HepG2 (cell line): ENCODE results near the gene C3orf22. TPM values are rescaled to one million over a fixed set of nuclear protein-coding genes. Genes with fewer than 3 reads are reported as not detected.

Source experiments
- ATAC-seq: fragments of 200-7000 bp; cut with Tn5 transposase; 3 replicates; pipeline ENCODE4 v1.9.1; 2020; ENCODE audit warnings: mild to moderate bottlenecking, moderate library complexity
- BruUV-seq: library from RNA; stranded (reverse); fragments of 400-500 nt; replicated peaks from 2 replicates; lab custom pipeline; 2021; lab: Mats Ljungman, UMichigan
- CTCF ChIA-PET: fragments of 300-600 bp; formaldehyde crosslinking; extraction: SDS; loops from one replicate; lab custom pipeline; 2021; ENCODE audit warnings: low total read pairs, inconsistent platforms, low intra/inter-chr PET ratio; lab: Yijun Ruan, JAX
- POLR2A ChIA-PET: fragments of 350-600 bp; sonication (Branson Sonifier 250); formaldehyde crosslinking; loops from one replicate; lab custom pipeline; 2020; ENCODE audit warnings: antibody characterized with exemption, inconsistent platforms; lab: Yijun Ruan, JAX
- DNase-seq: peaks from one replicate; pipeline ENCODE4 v3.0.0-alpha.2; 2015; ENCODE audit warnings: low spot score
- FAIRE-seq: peaks from 3 replicates; lab custom pipeline; 2011; peaks lifted over from hg19 to GRCh38; lab: Jason Lieb, UNC
- H2AFZ ChIP-seq: one replicate; pipeline ENCODE4 v1.6.1; 2011; ENCODE audit warnings: low read length, inconsistent platforms
- H3K27ac ChIP-seq: fragments of 300-600 bp; 3 replicates; pipeline ENCODE4 v1.8.0; 2011; ENCODE audit warnings: mixed run types, mild to moderate bottlenecking, mixed read lengths, low read length, inconsistent platforms; ENCODE audit not compliant: insufficient read depth; ENCODE audit errors: extremely low read length
- H3K27me3 ChIP-seq, 2 experiments: fragments of 200-600 bp in 1 of 2; 2 replicates in 1 of 2; 3 replicates in 1 of 2; pipeline versions ENCODE4 v1.6.0 to v1.8.0; 2011; ENCODE audit warnings: low read length in 2 of 2, mild to moderate bottlenecking in 2 of 2, moderate library complexity in 2 of 2, inconsistent platforms in 1 of 2; ENCODE audit not compliant: insufficient read depth in 2 of 2, control insufficient read depth in 1 of 2
- H3K36me3 ChIP-seq, 2 experiments: fragments of 200-600 bp in 1 of 2; replicated peaks in 1 of 2; 2 replicates in 1 of 2; 3 replicates in 1 of 2; pipeline versions ENCODE4 v1.5.1 to v1.8.0; 2011; ENCODE audit warnings: low read length in 2 of 2, inconsistent platforms in 1 of 2; ENCODE audit not compliant: insufficient read depth in 2 of 2, control insufficient read depth in 1 of 2
- H3K4me1 ChIP-seq: 2 replicates; pipeline ENCODE4 v1.5.1; 2012; ENCODE audit warnings: low read length, inconsistent platforms; ENCODE audit not compliant: insufficient read depth
- H3K4me2 ChIP-seq: 2 replicates; pipeline ENCODE4 v1.6.0; 2011; ENCODE audit warnings: low read depth, low read length, inconsistent platforms
- H3K4me3 ChIP-seq, 3 experiments: fragments of 200-600 bp in 1 of 3; sonication (generic), shearing (Covaris generic) in 1 of 3; replicated peaks in 1 of 3; 2 replicates each; pipeline ENCODE4 v1.5.1; 2011 to 2016; ENCODE audit warnings: low read length in 3 of 3, inconsistent platforms in 2 of 3, low read depth in 2 of 3, mild to moderate bottlenecking in 2 of 3, control low read depth in 1 of 3, mixed read lengths in 1 of 3; ENCODE audit not compliant: insufficient read depth in 1 of 3
- H3K79me2 ChIP-seq: one replicate; pipeline ENCODE4 v1.6.1; 2011; ENCODE audit warnings: low read length, inconsistent platforms; ENCODE audit not compliant: insufficient read depth
- H3K9ac ChIP-seq: 2 replicates; pipeline ENCODE4 v1.6.0; 2011; ENCODE audit warnings: mild to moderate bottlenecking, low read depth, low read length, inconsistent platforms; ENCODE audit not compliant: insufficient read depth
- H3K9me3 ChIP-seq: 2 replicates; pipeline ENCODE4 v1.5.1; 2012; ENCODE audit warnings: mild to moderate bottlenecking, low read length
- H4K20me1 ChIP-seq: 2 replicates; pipeline ENCODE4 v1.6.0; 2011; ENCODE audit warnings: inconsistent platforms, mild to moderate bottlenecking, low read length, moderate library complexity; ENCODE audit not compliant: insufficient read depth
- CTCF ChIP-seq: sonication (generic); formaldehyde crosslinking; IDR thresholded peaks from 2 replicates; pipeline ENCODE4 v1.5.0; 2020; ENCODE audit warnings: mild to moderate bottlenecking, missing genetic modification reagents, moderate library complexity
- RAD21 ChIP-seq: fragments of 450-650 bp; formaldehyde crosslinking; IDR thresholded peaks from 2 replicates; pipeline ENCODE4 v1.5.0; 2020; ENCODE audit warnings: mild to moderate bottlenecking
- SMC3 ChIP-seq: IDR thresholded peaks from 2 replicates; pipeline ENCODE4 v1.6.1; 2011; ENCODE audit warnings: low read length, improper control_type of control experiment
- STAG1 ChIP-seq: sonication (generic); formaldehyde crosslinking; IDR thresholded peaks from 2 replicates; pipeline ENCODE4 v1.4.0; 2020; ENCODE audit warnings: missing genetic modification reagents
- XRCC5 ChIP-seq: fragments of 200-400 bp; formaldehyde crosslinking; optimal IDR thresholded peaks from 2 replicates; pipeline ENCODE3; 2017; ENCODE audit warnings: mild to moderate bottlenecking, low read length
- ZNF530 ChIP-seq: sonication (generic); formaldehyde crosslinking; IDR thresholded peaks from 2 replicates; pipeline ENCODE4 v1.5.0; 2020; ENCODE audit warnings: low read depth, mild to moderate bottlenecking, missing genetic modification reagents
- WGBS: methylation state at CpG from one replicate; pipeline ENCODE4 v1.1.6; 2017; ENCODE audit warnings: low lambda C conversion rate; 5-methylcytosine and 5-hydroxymethylcytosine counted together
- in situ Hi-C: cut with HindIII; loops from 2 replicates; pipeline ENCODE4 v1.10.0; 2017; ENCODE audit warnings: low pct_unique_long_range_greater_than_20kb; ENCODE audit not compliant: extremely low pct_ligation_motif_present
- intact Hi-C: fragments of 100-400 bp; cut with micrococcal nuclease; formaldehyde crosslinking; loops from one replicate; pipeline ENCODE4 v1.10.0; 2022; ENCODE audit not compliant: unreplicated experiment
- polyA plus RNA-seq, 8 experiments: library from polyadenylated mRNA; depleted of rRNA in 3 of 8; stranded (reverse) in 7 of 8; unstranded in 1 of 8; fragments of >200 nt; fragmentation: Illumina TruSeq in 4 of 8; extraction: Trizol in 4 of 8; gene quantifications; 2 replicates each; pipeline versions ENCODE4 v1.2.1 to v1.2.3, GENCODE V29; 2011 to 2016; ENCODE audit warnings: low read depth in 4 of 8, missing spikeins in 1 of 8, mixed read lengths in 1 of 8; ENCODE audit not compliant: insufficient read depth in 1 of 8
- total RNA-seq, 5 experiments: library from RNA; depleted of rRNA; stranded (reverse); fragments of >200 nt; fragmentation: Illumina TruSeq; extraction: Trizol; gene quantifications; 2 replicates each; pipeline ENCODE4 v1.2.3, GENCODE V29; 2016; ENCODE audit warnings: low read depth in 1 of 5
- TF ChIP-seq, protein P1 (sequence below): sonication (generic); formaldehyde crosslinking; IDR thresholded peaks from 2 replicates; pipeline ENCODE4 v1.5.0; 2020; ENCODE audit warnings: mild to moderate bottlenecking, missing genetic modification reagents

C3orf22 gene
- total and polyA plus RNA-seq, 2 of the 13 experiments (the other 11 are each of a cell fraction or from before 2014, with no cell fraction given), result not detected

DNA sequence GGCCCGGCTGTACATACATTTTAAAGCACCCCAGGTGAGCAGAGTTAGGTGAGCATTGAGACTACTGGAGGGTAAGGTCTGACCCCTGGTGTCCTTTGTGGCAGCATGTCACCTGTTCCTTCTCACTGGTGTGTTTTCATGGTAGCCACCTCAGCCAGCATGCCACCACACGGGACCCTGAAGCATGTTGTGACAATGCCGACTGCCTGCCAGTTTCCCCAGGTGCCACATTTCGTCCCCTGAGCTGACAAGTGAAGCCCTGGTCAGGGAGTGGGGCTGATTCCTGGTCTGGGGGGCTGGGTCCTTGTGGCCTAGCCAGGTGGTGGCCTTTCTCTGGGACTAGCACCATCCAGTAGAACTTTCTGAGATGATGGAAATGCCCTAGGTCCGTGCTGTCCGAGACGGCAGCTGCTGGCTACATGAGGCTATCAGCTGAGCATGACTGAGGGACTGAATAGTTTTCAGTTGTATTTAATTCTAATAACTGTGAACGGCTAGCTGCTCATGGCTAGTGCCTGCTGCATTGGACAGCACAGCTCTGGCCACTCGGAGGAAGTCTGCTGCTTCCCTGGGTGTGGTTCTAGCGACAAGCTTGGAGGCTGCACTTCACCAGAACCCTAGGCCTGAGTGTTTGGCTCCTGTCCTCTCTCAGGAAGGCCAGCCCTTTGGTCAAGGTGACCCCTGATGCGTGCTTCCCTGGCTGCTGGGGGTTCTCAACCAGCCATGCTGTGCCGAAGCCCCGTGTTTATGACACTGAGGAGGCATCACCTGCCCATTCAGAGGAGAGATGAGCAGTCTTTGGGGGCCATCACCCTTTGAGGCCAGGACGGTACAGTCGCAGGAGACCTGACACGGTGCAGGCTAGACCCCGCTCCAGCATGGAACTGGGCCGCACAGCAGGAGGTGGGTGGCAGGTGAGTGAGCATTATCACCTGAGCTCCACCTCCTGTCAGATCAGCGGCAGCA lies 3.9 kb downstream of the C3orf22 start:
- ATAC-seq, result peak; percentile 31
- no peak overlapping the region for H3K9ac ChIP-seq
- DNase-seq, result peak; percentile 25
- peaks cover 9 to 48% of the 10 kb centered on the region in 2 experiments; a peak in 4 of 5 replicates for H3K27me3 ChIP-seq
- ChIA-PET CTCF (no interaction called here), POLR2A (no interaction called here)
- H3K4me2 ChIP-seq, result no peak overlapping the region
- no peaks in the 10 kb centered on the region for H4K20me1 ChIP-seq
- in situ Hi-C loops, result no loop called here
- no peak overlapping the region for H2AFZ ChIP-seq
- BruUV-seq, result no TSS peak
- TF ChIP-seq ZNF530 (CRISPR knock-in tag) (no peak), RAD21 (0 out of 2 replicates have a peak, but pooled peaks have one; percentile 25), SMC3 (peak; percentile 40; the same call in 1 of the 2 replicates), XRCC5 (no peak), CTCF (CRISPR knock-in tag) (peak; percentile 67), STAG1 (CRISPR knock-in tag) (peak; percentile 67)
- TF ChIP-seq, protein P1, sequence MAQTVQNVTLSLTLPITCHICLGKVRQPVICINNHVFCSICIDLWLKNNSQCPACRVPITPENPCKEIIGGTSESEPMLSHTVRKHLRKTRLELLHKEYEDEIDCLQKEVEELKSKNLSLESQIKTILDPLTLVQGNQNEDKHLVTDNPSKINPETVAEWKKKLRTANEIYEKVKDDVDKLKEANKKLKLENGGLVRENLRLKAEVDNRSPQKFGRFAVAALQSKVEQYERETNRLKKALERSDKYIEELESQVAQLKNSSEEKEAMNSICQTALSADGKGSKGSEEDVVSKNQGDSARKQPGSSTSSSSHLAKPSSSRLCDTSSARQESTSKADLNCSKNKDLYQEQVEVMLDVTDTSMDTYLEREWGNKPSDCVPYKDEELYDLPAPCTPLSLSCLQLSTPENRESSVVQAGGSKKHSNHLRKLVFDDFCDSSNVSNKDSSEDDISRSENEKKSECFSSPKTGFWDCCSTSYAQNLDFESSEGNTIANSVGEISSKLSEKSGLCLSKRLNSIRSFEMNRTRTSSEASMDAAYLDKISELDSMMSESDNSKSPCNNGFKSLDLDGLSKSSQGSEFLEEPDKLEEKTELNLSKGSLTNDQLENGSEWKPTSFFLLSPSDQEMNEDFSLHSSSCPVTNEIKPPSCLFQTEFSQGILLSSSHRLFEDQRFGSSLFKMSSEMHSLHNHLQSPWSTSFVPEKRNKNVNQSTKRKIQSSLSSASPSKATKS (CRISPR knock-in tag), result no peak
- H3K79me2 ChIP-seq, result no peaks in the 10 kb centered on the region
- H3K4me1 ChIP-seq, result no peaks in the 10 kb centered on the region; the same call in 1 of the 2 replicates
- H3K36me3 ChIP-seq, result no peaks in the 10 kb centered on the region
- H3K27ac ChIP-seq, result no peak overlapping the region
- H3K4me3 ChIP-seq, result no peak overlapping the region
- intact Hi-C loops, result loop anchor here (10.0 kb wide), 2 partner anchors 60 to 920 kb away; no protein-coding TSS in a partner anchor
- no peaks in the 10 kb centered on the region for H3K9me3 ChIP-seq
- 59% methylated on average over 10 of the region's 19 CpGs for WGBS
- no peak for FAIRE-seq
